ENCODE measurements around the gene CUTC.
A peak's percentile ranks its signal among the peaks of the same experiment; 100 is the strongest.

GRCh38 chr10:99682752-99683151 lies 49.3 kb upstream of the CUTC start:
- TF ChIP-seq CTCF (IDR thresholded peaks at IDR 0.05 in 2 of 3, conservative IDR thresholded peaks at IDR 0.05 in 1 of 3; ENCODE audit: borderline replicate concordance in 1 of 3, insufficient read depth in 1 of 3, low read depth in 2 of 3, low read length in 2 of 3) (peak in 2 of 3 experiments; percentile 40 to 50; a peak in 4 of 6 replicates), POLR2AphosphoS5 (IDR thresholded peaks at IDR 0.05; ENCODE audit: low read depth, low read length) (no peak), YY1 (IDR thresholded peaks at IDR 0.05; ENCODE audit: extremely low read depth, insufficient replicate concordance, low read depth, low read length) (no peak), ZFX (IDR thresholded peaks at IDR 0.05) (no peak)

All from HCT116 (cell line).